Suprapubic skin (tissue), 3 donors: ENCODE results near the gene MMP17.
"Not testable (repeated sequence)": the region's sequence is repeated elsewhere in the genome, so short reads cannot be mapped to it uniquely, and the experiment has no call there.

Source experiments
- CTCF ChIP-seq, 2 donors: fragments of 200-600 bp in 1 of 2; fragments of 450-650 bp in 1 of 2; sonication (generic) in 1 of 2; IDR thresholded peaks; one replicate each; pipeline ENCODE4 v1.5.1; 2016 to 2019; ENCODE audit warnings: antibody characterized with exemption in 2 of 2, mild to moderate bottlenecking in 1 of 2, moderate library complexity in 1 of 2
- POLR2AphosphoS5 ChIP-seq, 3 donors: sonication (generic); formaldehyde crosslinking; IDR thresholded peaks; one replicate each; pipeline ENCODE4 v1.6.1; 2017; ENCODE audit warnings: antibody characterized with exemption in 3 of 3

- TF ChIP-seq CTCF, POLR2AphosphoS5 (IDR thresholded peaks at IDR 0.05): not testable (repeated sequence)
Observed at GRCh38 chr12:131885076-131885475, 56.9 kb downstream of the MMP17 start.
